Sigmoid colon (tissue), 7 donors: Measurements from ENCODE around the gene FAM118B. TPM values are rescaled to one million over a fixed set of nuclear protein-coding genes. Genes with fewer than 3 reads are reported as not detected.

Experiments
- DNase-seq: peaks from one replicate; pipeline ENCODE4 v3.0.0-alpha.2; 2019
- H3K27ac ChIP-seq, 4 donors: fragments of 200-600 bp; sonication (generic); one replicate each; pipeline ENCODE4 v1.5.1; 2016 to 2019; ENCODE audit warnings: mild to moderate bottlenecking in 1 of 4
- H3K27me3 ChIP-seq, 3 donors: fragments of 200-600 bp; sonication (generic); one replicate each; pipeline ENCODE4 v1.5.1; 2019; ENCODE audit warnings: mild to moderate bottlenecking in 1 of 3
- H3K36me3 ChIP-seq, 4 donors: fragments of 200-600 bp; sonication (generic); one replicate each; pipeline ENCODE4 v1.5.1; 2016 to 2019
- H3K4me1 ChIP-seq, 4 donors: fragments of 200-600 bp; sonication (generic); one replicate each; pipeline ENCODE4 v1.5.1; 2017 to 2019
- H3K4me3 ChIP-seq, 4 donors: fragments of 200-600 bp; sonication (generic); one replicate each; pipeline ENCODE4 v1.5.1; 2017 to 2019; ENCODE audit warnings: mild to moderate bottlenecking in 2 of 4, moderate library complexity in 1 of 4
- H3K9me3 ChIP-seq, 4 donors: fragments of 200-600 bp in 3 of 4; sonication (generic) in 3 of 4; one replicate each; pipeline versions ENCODE4 v1.5.1 to v1.6.1; 2013 to 2019
- CTCF ChIP-seq, 4 experiments: fragments of 450-650 bp in 3 of 4; fragments of 200-600 bp in 1 of 4; IDR thresholded peaks; one replicate each; pipeline ENCODE4 v1.5.1; 2016 to 2019; ENCODE audit warnings: antibody characterized with exemption in 4 of 4, mild to moderate bottlenecking in 3 of 4, moderate library complexity in 2 of 4
- EP300 ChIP-seq, 4 donors: sonication (generic); formaldehyde crosslinking; IDR thresholded peaks; one replicate each; pipeline ENCODE4 v1.6.1; 2017; ENCODE audit warnings: antibody characterized with exemption in 4 of 4
- POLR2A ChIP-seq, 2 donors: fragments of 450-650 bp; IDR thresholded peaks; one replicate each; pipeline ENCODE4 v1.6.1; 2016; ENCODE audit warnings: antibody characterized with exemption in 2 of 2, mild to moderate bottlenecking in 2 of 2, moderate library complexity in 2 of 2
- POLR2AphosphoS5 ChIP-seq, 4 donors: sonication (generic); formaldehyde crosslinking; IDR thresholded peaks; one replicate each; pipeline ENCODE4 v1.6.1; 2017; ENCODE audit warnings: antibody characterized with exemption in 4 of 4
- WGBS, 2 donors: extraction: QIAGEN DNeasy Blood & Tissue Kit; methylation state at CpG; one replicate each; pipeline ENCODE4 v1.1.7; 2013; 5-methylcytosine and 5-hydroxymethylcytosine counted together
- intact Hi-C: fragments of 100-400 bp; cut with DNase I; formaldehyde crosslinking; loops from one replicate; pipeline ENCODE4 v1.15.1; 2023
- polyA plus RNA-seq, 3 donors: library from polyadenylated mRNA; stranded (reverse); fragments of 200-250 nt; gene quantifications; one replicate each; pipeline ENCODE4 v1.2.3, GENCODE V29; 2013
- total RNA-seq, 4 donors: library from RNA; depleted of rRNA; stranded (reverse); fragments of >200 nt; gene quantifications; one replicate each; pipeline ENCODE4 v1.1.0, GENCODE V29; 2016
- donor health status: healthy with polysubstance abuse.
- donor health status: Bipolar disorder and iron deficiency.
- donor health status: healthy.

FAM118B gene
- total and polyA plus RNA-seq, 7 donors = 13.3 to 54.3 (median 22.2) TPM

- H3K4me3 ChIP-seq = no peak overlapping the region
- no peak for DNase-seq
- TF ChIP-seq EP300 (IDR thresholded peaks at IDR 0.05) = no peak
- TF ChIP-seq CTCF (IDR thresholded peaks at IDR 0.05) = no peak
- no peaks in the 10 kb centered on the region for H3K27me3 ChIP-seq
- 13 to 58% methylated on average over 2 of the region's 2 CpGs for WGBS, 2 donors
- peaks cover 0 to 28% (median 21%) of the 10 kb centered on the region in 4 donors for H3K4me1 ChIP-seq
- intact Hi-C loops = no loop called here
- H3K36me3 ChIP-seq = peaks cover 0 to 4% (median 1%) of the 10 kb centered on the region in 4 donors
- H3K9me3 ChIP-seq = no peaks in the 10 kb centered on the region
- H3K27ac ChIP-seq = no peak overlapping the region
Measured at GRCh38 chr11:126214441-126214840, 2.9 kb downstream of the FAM118B start.

GRCh38 chr11:126214841-126215240 is 3.3 kb downstream of the FAM118B start:
- Histone ChIP-seq H3K9me3 (no peaks in the 10 kb centered on the region), H3K27ac (no peak overlapping the region), H3K36me3 (no peaks in the 10 kb centered on the region), H3K27me3 (no peaks in the 10 kb centered on the region), H3K4me1 (peaks cover 0 to 28% (median 21%) of the 10 kb centered on the region in 4 donors), H3K4me3 (no peak overlapping the region)
- intact Hi-C loops = no loop called here
- 8 to 54% methylated on average over 6 of the region's 6 CpGs for WGBS, 2 donors
- TF ChIP-seq CTCF (IDR thresholded peaks at IDR 0.05) (no peak), POLR2A (IDR thresholded peaks at IDR 0.05) (no peak), EP300 (IDR thresholded peaks at IDR 0.05) (no peak), POLR2AphosphoS5 (IDR thresholded peaks at IDR 0.05) (no peak)
- DNase-seq = no peak

GRCh38 chr11:126216526-126217305 is 5.1 kb downstream of the FAM118B start:
- H3K36me3 ChIP-seq = no peaks in the 10 kb centered on the region
- intact Hi-C loops = no loop called here
- TF ChIP-seq POLR2AphosphoS5 (IDR thresholded peaks at IDR 0.05) (no peak), EP300 (IDR thresholded peaks at IDR 0.05) (no peak), POLR2A (IDR thresholded peaks at IDR 0.05) (no peak), CTCF (IDR thresholded peaks at IDR 0.05) (no peak)
- no peak overlapping the region for H3K4me3 ChIP-seq
- no peak for DNase-seq
- peaks cover 0 to 18% (median 14%) of the 10 kb centered on the region in 4 donors for H3K4me1 ChIP-seq
- 66 to 84% methylated on average over 6 of the region's 6 CpGs for WGBS, 2 donors
- no peaks in the 10 kb centered on the region for H3K9me3 ChIP-seq
- H3K27ac ChIP-seq = no peak overlapping the region
- H3K27me3 ChIP-seq = no peaks in the 10 kb centered on the region

- no peak overlapping the region for H3K27ac ChIP-seq
- no peaks in the 10 kb centered on the region for H3K9me3 ChIP-seq
- TF ChIP-seq POLR2AphosphoS5 (IDR thresholded peaks at IDR 0.05) (no peak), EP300 (IDR thresholded peaks at IDR 0.05) (no peak), POLR2A (IDR thresholded peaks at IDR 0.05) (no peak), CTCF (IDR thresholded peaks at IDR 0.05) (no peak)
- no peak overlapping the region for H3K4me3 ChIP-seq
- no peaks in the 10 kb centered on the region for H3K36me3 ChIP-seq
- intact Hi-C loops = no loop called here
- no peak for DNase-seq
- 22 to 35% methylated on average over 1 of the region's 1 CpG for WGBS, 2 donors
- peaks cover 0 to 12% (median 8%) of the 10 kb centered on the region in 4 donors for H3K4me1 ChIP-seq
- H3K27me3 ChIP-seq = no peaks in the 10 kb centered on the region
Measured at GRCh38 chr11:126217491-126217890, 5.9 kb downstream of the FAM118B start.
